Smooth muscle cell (in vitro differentiated cells): ENCODE data around the gene DAB2. TPM values are rescaled to one million over a fixed set of nuclear protein-coding genes. Genes with fewer than 3 reads are reported as not detected.
A peak's percentile ranks its signal among the peaks of the same experiment; 100 is the strongest.
"Not testable (repeated sequence)": the region's sequence is repeated elsewhere in the genome, so short reads cannot be mapped to it uniquely, and the experiment has no call there.

Experiments used
- DNase-seq: peaks from one replicate; lab custom pipeline; 2025; ENCODE audit not compliant: unreplicated experiment; lab: John Stamatoyannopoulos, UW
- H2AFZ ChIP-seq: fragments of 200-600 bp; sonication (generic); 2 replicates; pipeline ENCODE4 v1.6.0; 2016; ENCODE audit warnings: antibody characterized with exemption, low read depth, mild to moderate bottlenecking
- H3F3A ChIP-seq: fragments of 200-600 bp; sonication (generic); 2 replicates; pipeline ENCODE4 v1.6.0; 2017; ENCODE audit warnings: antibody characterized with exemption, low read depth
- H3K27ac ChIP-seq: fragments of 200-600 bp; sonication (generic); 2 replicates; pipeline ENCODE4 v1.5.1; 2016; ENCODE audit warnings: low read depth, mild to moderate bottlenecking
- H3K27me3 ChIP-seq: fragments of 200-600 bp; sonication (generic); 2 replicates; pipeline ENCODE4 v1.6.1; 2016; ENCODE audit warnings: low read depth, mild to moderate bottlenecking
- H3K36me3 ChIP-seq: fragments of 200-600 bp; sonication (generic); 2 replicates; pipeline ENCODE4 v1.5.1; 2016; ENCODE audit warnings: low read depth
- H3K4me1 ChIP-seq: fragments of 200-600 bp; sonication (generic); 2 replicates; pipeline ENCODE4 v1.5.1; 2016; ENCODE audit warnings: low read depth
- H3K4me2 ChIP-seq: fragments of 200-600 bp; sonication (generic); 2 replicates; pipeline ENCODE4 v1.6.0; 2016; ENCODE audit warnings: mild to moderate bottlenecking
- H3K4me3 ChIP-seq: fragments of 200-600 bp; sonication (generic); 2 replicates; pipeline ENCODE4 v1.5.1; 2016; ENCODE audit warnings: mild to moderate bottlenecking
- H3K79me2 ChIP-seq: fragments of 200-600 bp; sonication (generic); 2 replicates; pipeline ENCODE4 v1.6.0; 2016; ENCODE audit warnings: low read depth, mild to moderate bottlenecking
- H3K9ac ChIP-seq: fragments of 200-600 bp; sonication (generic); 2 replicates; pipeline ENCODE4 v1.6.0; 2016; ENCODE audit warnings: low read depth
- H3K9me3 ChIP-seq: fragments of 200-600 bp; sonication (generic); replicated peaks from 2 replicates; pipeline ENCODE4 v1.5.1; 2016; ENCODE audit warnings: low read depth
- H4K20me1 ChIP-seq: fragments of 200-600 bp; sonication (generic); 2 replicates; pipeline ENCODE4 v1.6.0; 2016; ENCODE audit warnings: low read depth
- WGBS: methylation state at CpG from one replicate; pipeline ENCODE4 v1.1.7; 2016; ENCODE audit warnings: low lambda C conversion rate; 5-methylcytosine and 5-hydroxymethylcytosine counted together
- polyA plus RNA-seq: library from polyadenylated mRNA; unstranded; fragments of >200 nt; fragmentation: Nextera tagmentation; extraction: Ambion mirVana; gene quantifications from 2 replicates; pipeline ENCODE4 v1.2.1, GENCODE V29; 2016
- total RNA-seq: library from RNA; depleted of rRNA; stranded (reverse); fragments of >200 nt; gene quantifications from 2 replicates; pipeline ENCODE4 v1.2.3, GENCODE V29; 2014
- TF ChIP-seq, protein P1 (sequence below): fragments of 200-600 bp; sonication (generic); IDR thresholded peaks from 2 replicates; pipeline ENCODE4 v1.5.1; 2017; ENCODE audit warnings: borderline replicate concordance, mild to moderate bottlenecking, antibody characterized with exemption; ENCODE audit not compliant: insufficient read depth, poor library complexity, severe bottlenecking

DAB2 gene
- total and polyA plus RNA-seq, 2 experiments from 2014 or later: 87.2 to 105 TPM

DNA sequence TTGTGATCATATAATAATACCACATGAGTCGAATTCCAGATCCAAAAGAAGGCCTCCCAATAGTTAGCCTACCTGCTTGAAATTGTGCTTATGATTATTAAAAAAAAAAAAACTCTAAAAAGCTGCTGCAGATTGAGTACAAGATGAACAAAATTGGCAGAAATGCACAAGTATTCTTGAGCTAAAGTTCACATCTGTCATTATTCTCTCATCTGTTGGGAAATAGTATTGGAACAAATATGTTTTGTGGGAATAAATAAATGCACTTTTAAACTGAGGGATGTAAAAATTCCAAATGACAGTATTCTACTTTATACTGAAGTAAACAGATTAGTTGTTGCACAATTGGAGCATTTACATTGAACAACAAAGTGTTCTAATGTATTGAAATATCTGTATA, 15.7 kb downstream of the DAB2 start:
- Histone ChIP-seq H3K36me3 (no peaks in the 10 kb centered on the region), H3F3A (peaks cover 4% of the 10 kb centered on the region), H3K4me2 (peak overlapping the region; percentile 56), H3K27ac (peak overlapping the region; percentile 69), H4K20me1 (peaks cover 82% of the 10 kb centered on the region), H3K9me3 (no peaks in the 10 kb centered on the region), H3K27me3 (no peaks in the 10 kb centered on the region), H3K4me1 (peaks cover 14% of the 10 kb centered on the region), H3K79me2 (peaks cover 89% of the 10 kb centered on the region), H3K9ac (no peak overlapping the region), H2AFZ (no peak overlapping the region), H3K4me3 (no peak overlapping the region)
- WGBS: 97% methylated on average over 1 of the region's 1 CpG
- TF ChIP-seq, protein P1, sequence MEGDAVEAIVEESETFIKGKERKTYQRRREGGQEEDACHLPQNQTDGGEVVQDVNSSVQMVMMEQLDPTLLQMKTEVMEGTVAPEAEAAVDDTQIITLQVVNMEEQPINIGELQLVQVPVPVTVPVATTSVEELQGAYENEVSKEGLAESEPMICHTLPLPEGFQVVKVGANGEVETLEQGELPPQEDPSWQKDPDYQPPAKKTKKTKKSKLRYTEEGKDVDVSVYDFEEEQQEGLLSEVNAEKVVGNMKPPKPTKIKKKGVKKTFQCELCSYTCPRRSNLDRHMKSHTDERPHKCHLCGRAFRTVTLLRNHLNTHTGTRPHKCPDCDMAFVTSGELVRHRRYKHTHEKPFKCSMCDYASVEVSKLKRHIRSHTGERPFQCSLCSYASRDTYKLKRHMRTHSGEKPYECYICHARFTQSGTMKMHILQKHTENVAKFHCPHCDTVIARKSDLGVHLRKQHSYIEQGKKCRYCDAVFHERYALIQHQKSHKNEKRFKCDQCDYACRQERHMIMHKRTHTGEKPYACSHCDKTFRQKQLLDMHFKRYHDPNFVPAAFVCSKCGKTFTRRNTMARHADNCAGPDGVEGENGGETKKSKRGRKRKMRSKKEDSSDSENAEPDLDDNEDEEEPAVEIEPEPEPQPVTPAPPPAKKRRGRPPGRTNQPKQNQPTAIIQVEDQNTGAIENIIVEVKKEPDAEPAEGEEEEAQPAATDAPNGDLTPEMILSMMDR: no peak
- DNase-seq: no peak

DNA sequence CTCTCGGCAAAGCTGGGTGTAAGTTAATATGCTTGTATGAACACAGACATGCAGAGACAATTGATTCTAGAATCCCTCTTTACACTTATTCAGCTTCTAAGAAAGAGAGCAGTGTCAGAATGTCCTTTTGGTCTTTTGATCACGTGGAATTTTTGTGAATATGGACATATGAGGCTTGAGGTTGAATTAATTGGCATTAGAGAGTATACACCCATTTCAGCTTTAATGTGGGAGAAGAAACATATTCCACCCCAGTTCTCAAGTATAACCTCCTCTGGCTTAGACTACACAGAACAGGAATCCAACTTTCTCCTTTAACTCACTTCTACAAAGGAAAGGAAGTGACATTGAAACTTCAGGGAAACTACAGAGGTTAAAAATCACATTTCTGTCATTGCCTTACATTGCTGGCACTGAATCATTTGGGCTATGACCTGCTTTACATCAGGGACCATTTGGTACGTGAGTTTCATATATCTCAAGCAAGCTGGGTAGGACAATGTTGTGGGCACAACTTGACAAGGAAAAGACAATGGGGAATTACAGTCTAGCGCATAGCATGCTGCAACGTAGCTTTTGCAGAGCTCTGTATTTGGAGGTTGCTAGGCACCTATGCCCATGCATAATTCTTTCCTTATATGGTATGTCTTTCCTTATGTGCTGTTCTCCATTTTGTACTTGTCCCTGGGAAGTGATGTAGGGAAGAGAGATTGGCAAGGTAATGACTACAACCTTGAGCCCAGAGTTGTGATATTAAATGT, 19.5 kb downstream of the DAB2 start:
- Histone ChIP-seq H3K4me2 (no peak overlapping the region), H3K4me1 (peaks cover 5% of the 10 kb centered on the region), H2AFZ (no peak overlapping the region), H3K4me3 (no peak overlapping the region), H3K79me2 (peaks cover 69% of the 10 kb centered on the region), H3K27ac (no peak overlapping the region), H3K9ac (no peak overlapping the region), H3K36me3 (no peaks in the 10 kb centered on the region), H3K27me3 (no peaks in the 10 kb centered on the region), H3F3A (peaks cover 15% of the 10 kb centered on the region), H4K20me1 (peaks cover 45% of the 10 kb centered on the region), H3K9me3 (no peaks in the 10 kb centered on the region)
- DNase-seq: no peak
- whole genome bisulfite sequencing: 74% methylated on average over 5 of the region's 5 CpGs
- TF ChIP-seq, protein P1: no peak

DNA sequence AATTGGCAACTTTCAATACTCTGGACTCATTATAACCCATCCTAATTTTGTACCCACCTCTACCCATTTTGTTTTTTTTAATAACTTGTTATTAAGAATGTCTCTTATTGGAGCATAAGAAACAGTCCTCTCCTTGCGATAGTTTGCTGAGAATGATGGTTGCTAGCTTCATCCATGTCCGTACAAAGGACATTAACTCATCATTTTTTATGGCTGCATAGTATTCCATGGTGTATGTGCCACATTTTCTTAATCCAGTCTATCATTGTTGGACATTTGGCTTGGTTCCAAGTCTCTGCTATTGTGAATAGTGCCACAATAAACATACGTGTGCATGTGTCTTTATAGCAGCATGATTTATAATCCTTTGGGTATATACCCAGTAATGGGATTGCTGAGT, 21.0 kb downstream of the DAB2 start:
- not testable (repeated sequence) for H3K4me1 ChIP-seq

DNA sequence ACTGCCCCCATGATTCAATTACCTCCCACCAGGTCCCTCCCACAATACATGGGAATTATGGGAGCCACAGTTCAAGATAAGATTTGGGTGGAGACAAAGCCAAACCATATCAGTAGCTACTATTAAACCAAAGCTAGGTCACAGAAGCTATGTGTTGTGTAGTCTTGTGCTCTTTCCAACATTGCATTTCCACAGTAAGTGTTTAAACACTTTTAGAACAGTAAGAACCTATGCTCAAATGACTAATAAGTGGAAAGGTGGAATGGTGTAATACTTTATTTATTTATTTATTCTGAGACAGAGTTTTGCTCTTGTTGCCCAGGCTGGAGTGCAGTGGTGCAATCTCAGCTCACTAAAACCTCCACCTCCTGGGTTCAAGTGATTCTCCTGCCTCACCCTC, 22.6 kb downstream of the DAB2 start:
- Histone ChIP-seq H3F3A (peaks cover 28% of the 10 kb centered on the region), H3K79me2 (peaks cover 49% of the 10 kb centered on the region), H4K20me1 (peaks cover 14% of the 10 kb centered on the region), H3K27ac (peak overlapping the region; percentile 93), H3K4me2 (peak overlapping the region; percentile 40)
- not testable (repeated sequence) for H3K27me3 ChIP-seq, H3K36me3 ChIP-seq, H3K4me3 ChIP-seq, DNase-seq, H3K9me3 ChIP-seq, H2AFZ ChIP-seq, H3K9ac ChIP-seq, H3K4me1 ChIP-seq

More for the DNA sequence above, 21.0 kb downstream of the DAB2 start:
- H3K27me3 ChIP-seq, H3K36me3 ChIP-seq, DNase-seq, H3K9ac ChIP-seq, H3K27ac ChIP-seq, H3K4me2 ChIP-seq, H3K4me3 ChIP-seq, H3K9me3 ChIP-seq, H2AFZ ChIP-seq: not testable (repeated sequence)
- H3F3A ChIP-seq: peaks cover 19% of the 10 kb centered on the region
- WGBS: 95% methylated on average over 3 of the region's 3 CpGs
- peaks cover 30% of the 10 kb centered on the region for H4K20me1 ChIP-seq
- peaks cover 54% of the 10 kb centered on the region for H3K79me2 ChIP-seq
